Testis (tissue), 2 donors: ENCODE data around the gene TNNC2.

Source experiments
- CTCF ChIP-seq, 3 experiments: fragments of 450-650 bp in 2 of 3; fragments of 200-600 bp in 1 of 3; sonication (generic) in 1 of 3; IDR thresholded peaks; one replicate each; pipeline ENCODE4 v1.5.1; 2016 to 2019; ENCODE audit warnings: antibody characterized with exemption in 3 of 3, mild to moderate bottlenecking in 2 of 3, moderate library complexity in 1 of 3
- POLR2A ChIP-seq: fragments of 450-650 bp; IDR thresholded peaks from one replicate; pipeline ENCODE4 v1.6.1; 2017; ENCODE audit warnings: antibody characterized with exemption, mild to moderate bottlenecking, moderate library complexity

- TF ChIP-seq POLR2A: no peak
- no peak for TF ChIP-seq CTCF (IDR thresholded peaks at IDR 0.05)
These were observed 24.4 kb upstream of the TNNC2 start for GRCh38 chr20:45851501-45851900.
